ENCODE results near the gene CHRNG.

Gene CHRNG

GRCh38 chr2:232588680-232589585 lies 49.4 kb downstream of the CHRNG start:
- Histone ChIP-seq H3K27ac (ENCODE audit: insufficient read depth, low read length, poor library complexity, severe bottlenecking) (no peak overlapping the region), H3K27me3 (replicated peaks; ENCODE audit: control insufficient read depth, insufficient read depth, low read length, poor library complexity, severe bottlenecking) (no peaks in the 10 kb centered on the region), H3K36me3 (ENCODE audit: control insufficient read depth, insufficient read depth, low read length) (no peaks in the 10 kb centered on the region), H3K9me3 (ENCODE audit: control insufficient read depth, low read length) (no peaks in the 10 kb centered on the region), H3K4me1 (ENCODE audit: control insufficient read depth, insufficient read depth, low read length, poor library complexity, severe bottlenecking) (no peaks in the 10 kb centered on the region), H3K4me3 (ENCODE audit: insufficient read depth, low read depth, low read length, poor library complexity, severe bottlenecking) (no peak overlapping the region)
- DNase-seq = no peak

GRCh38 chr2:232592772-232593395 lies 53.4 kb downstream of the CHRNG start:
- no peak overlapping the region for H3K27ac ChIP-seq (ENCODE audit: insufficient read depth, low read length, poor library complexity, severe bottlenecking)
- DNase-seq = no peak
- H3K27me3 ChIP-seq (replicated peaks; ENCODE audit: control insufficient read depth, insufficient read depth, low read length, poor library complexity, severe bottlenecking) = no peaks in the 10 kb centered on the region
- no peaks in the 10 kb centered on the region for H3K9me3 ChIP-seq (ENCODE audit: control insufficient read depth, low read length)
- H3K4me1 ChIP-seq (ENCODE audit: control insufficient read depth, insufficient read depth, low read length, poor library complexity, severe bottlenecking) = no peaks in the 10 kb centered on the region
- H3K36me3 ChIP-seq (ENCODE audit: control insufficient read depth, insufficient read depth, low read length) = no peaks in the 10 kb centered on the region
- no peak overlapping the region for H3K4me3 ChIP-seq (ENCODE audit: insufficient read depth, low read depth, low read length, poor library complexity, severe bottlenecking)

GRCh38 chr2:232593982-232594381 lies 54.5 kb downstream of the CHRNG start:
- Histone ChIP-seq H3K27me3 (replicated peaks; ENCODE audit: control insufficient read depth, insufficient read depth, low read length, poor library complexity, severe bottlenecking) (no peaks in the 10 kb centered on the region), H3K36me3 (ENCODE audit: control insufficient read depth, insufficient read depth, low read length) (no peaks in the 10 kb centered on the region), H3K4me3 (ENCODE audit: insufficient read depth, low read depth, low read length, poor library complexity, severe bottlenecking) (no peak overlapping the region), H3K9me3 (ENCODE audit: control insufficient read depth, low read length) (no peaks in the 10 kb centered on the region), H3K4me1 (ENCODE audit: control insufficient read depth, insufficient read depth, low read length, poor library complexity, severe bottlenecking) (no peaks in the 10 kb centered on the region), H3K27ac (ENCODE audit: insufficient read depth, low read length, poor library complexity, severe bottlenecking) (no peak overlapping the region)
- DNase-seq = no peak
